Chondrocyte (in vitro differentiated cells): ENCODE data around the gene CRHR2. TPM values are rescaled to one million over a fixed set of nuclear protein-coding genes. Genes with fewer than 3 reads are reported as not detected.

Source experiments
- DNase-seq: peaks from one replicate; pipeline ENCODE4 v3.0.0; 2021; ENCODE audit warnings: mixed read lengths, low spot score
- H3K27ac Mint-ChIP-seq: one replicate; pipeline ENCODE4 v1.8.0; 2021; ENCODE audit warnings: mild to moderate bottlenecking, moderate library complexity, mixed read lengths; ENCODE audit not compliant: unreplicated experiment
- H3K27me3 Mint-ChIP-seq: 2 replicates; pipeline ENCODE4 v1.8.0; 2021; ENCODE audit warnings: low read depth, mixed read lengths
- H3K36me3 Mint-ChIP-seq: 2 replicates; pipeline ENCODE4 v1.8.0; 2021; ENCODE audit warnings: low read depth, mixed read lengths
- H3K4me1 Mint-ChIP-seq: 2 replicates; pipeline ENCODE4 v1.8.0; 2021; ENCODE audit warnings: low read depth, mild to moderate bottlenecking, mixed read lengths
- H3K4me3 Mint-ChIP-seq: one replicate; pipeline ENCODE4 v1.8.0; 2021; ENCODE audit warnings: mild to moderate bottlenecking, moderate library complexity, mixed read lengths; ENCODE audit not compliant: unreplicated experiment
- H3K9me3 Mint-ChIP-seq: 2 replicates; pipeline ENCODE4 v1.8.0; 2021; ENCODE audit warnings: low read depth, mixed read lengths
- CTCF ChIP-seq: fragments of 200-600 bp; sonication (generic); IDR thresholded peaks from 2 replicates; pipeline ENCODE4 v1.5.0; 2021; ENCODE audit warnings: antibody characterized with exemption, mild to moderate bottlenecking, moderate library complexity
- total RNA-seq: library from RNA; stranded (reverse); gene quantifications from 3 replicates; pipeline ENCODE4 v1.2.1, GENCODE V29; 2021

CRHR2 gene
- total RNA-seq, 1 donor from 2014 or later, result not detected

GRCh38 chr7:30706908-30707307 is 24.7 kb upstream of the CRHR2 start:
- no peak overlapping the region for H3K4me3 Mint-ChIP-seq
- H3K36me3 Mint-ChIP-seq, result no peaks in the 10 kb centered on the region
- no peak overlapping the region for H3K27ac Mint-ChIP-seq
- no peak for DNase-seq
- H3K27me3 Mint-ChIP-seq, result peaks cover 32% of the 10 kb centered on the region
- H3K9me3 Mint-ChIP-seq, result no peaks in the 10 kb centered on the region
- no peak for TF ChIP-seq CTCF
- H3K4me1 Mint-ChIP-seq, result peaks cover 10% of the 10 kb centered on the region

DNA sequence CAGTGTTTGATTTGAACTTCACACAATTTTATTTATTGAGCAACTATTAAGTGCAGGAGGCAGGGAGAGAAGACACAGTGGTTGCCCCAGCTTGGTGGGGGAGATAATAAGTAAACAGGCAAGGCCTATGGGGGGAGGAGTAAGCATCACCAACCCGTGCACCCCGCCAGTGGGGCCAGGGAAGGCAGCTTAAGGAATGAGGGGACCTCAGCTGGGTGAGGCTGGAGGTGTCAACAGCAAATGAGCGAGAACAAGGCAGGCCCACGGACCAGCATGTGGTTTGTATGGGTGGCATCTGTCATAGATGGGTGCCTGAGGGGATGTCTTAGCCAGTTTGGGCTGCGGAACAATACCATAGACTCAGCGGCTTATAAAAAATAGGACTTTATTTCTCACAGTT is 24.1 kb upstream of the CRHR2 start:
- H3K27me3 Mint-ChIP-seq, result peaks cover 38% of the 10 kb centered on the region
- no peak for DNase-seq
- H3K36me3 Mint-ChIP-seq, result no peaks in the 10 kb centered on the region
- no peak overlapping the region for H3K27ac Mint-ChIP-seq
- H3K4me1 Mint-ChIP-seq, result peaks cover 10% of the 10 kb centered on the region
- no peak for TF ChIP-seq CTCF
- no peaks in the 10 kb centered on the region for H3K9me3 Mint-ChIP-seq
- H3K4me3 Mint-ChIP-seq, result no peak overlapping the region

- Mint-ChIP-seq H3K9me3 (no peaks in the 10 kb centered on the region), H3K4me1 (peaks cover 10% of the 10 kb centered on the region), H3K27ac (no peak overlapping the region), H3K27me3 (peaks cover 45% of the 10 kb centered on the region), H3K36me3 (no peaks in the 10 kb centered on the region), H3K4me3 (no peak overlapping the region)
- no peak for DNase-seq
- TF ChIP-seq CTCF, result no peak
Observed at GRCh38 chr7:30705596-30705995, 23.3 kb upstream of the CRHR2 start.

- Mint-ChIP-seq H3K27me3 (peaks cover 47% of the 10 kb centered on the region), H3K36me3 (no peaks in the 10 kb centered on the region), H3K9me3 (no peaks in the 10 kb centered on the region), H3K27ac (no peak overlapping the region), H3K4me1 (peaks cover 10% of the 10 kb centered on the region), H3K4me3 (no peak overlapping the region)
- TF ChIP-seq CTCF, result no peak
- no peak for DNase-seq
Observed at GRCh38 chr7:30705008-30705407, 22.8 kb upstream of the CRHR2 start.

DNA sequence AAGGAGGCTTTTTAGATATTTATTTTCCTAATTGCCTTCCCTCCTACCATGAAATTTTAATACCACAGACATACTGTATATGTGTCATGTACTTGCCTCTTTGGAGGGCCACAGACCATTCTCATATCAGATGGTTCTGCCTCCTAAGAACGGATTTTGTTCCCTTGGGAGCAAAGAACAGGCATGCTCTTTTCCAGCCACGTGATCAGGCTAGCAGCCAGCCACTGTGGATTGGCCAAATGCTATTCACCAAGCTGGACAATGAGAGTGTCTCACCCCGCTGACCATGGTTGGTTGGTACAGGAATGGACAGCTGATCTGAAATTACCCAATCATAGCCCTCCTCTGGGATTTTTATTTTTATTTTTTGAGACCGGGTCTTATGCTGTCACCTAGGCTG is 21.5 kb upstream of the CRHR2 start:
- Mint-ChIP-seq H3K27me3 (peaks cover 55% of the 10 kb centered on the region), H3K9me3 (no peaks in the 10 kb centered on the region), H3K4me3 (no peak overlapping the region), H3K27ac (no peak overlapping the region), H3K36me3 (no peaks in the 10 kb centered on the region), H3K4me1 (peaks cover 6% of the 10 kb centered on the region)
- no peak for DNase-seq
- no peak for TF ChIP-seq CTCF
